Measurements from ENCODE around the gene ROBO2. TPM values are rescaled to one million over a fixed set of nuclear protein-coding genes. Genes with fewer than 3 reads are reported as not detected.

Gene ROBO2
- total and polyA plus RNA-seq, 2 experiments from 2014 or later = 1.5 to 7.8 TPM

GRCh38 chr3:77421916-77422315 is 382.0 kb downstream of the ROBO2 start:
- H3K27ac ChIP-seq (ENCODE audit: low read depth) = no peak overlapping the region
- peaks cover 3% of the 10 kb centered on the region; the same call in 1 of the 2 replicates for H3K9me2 ChIP-seq (ENCODE audit: insufficient read depth)
- TF ChIP-seq EZH2phosphoT487 (IDR thresholded peaks at IDR 0.05; ENCODE audit: unreplicated experiment) = no peak
- no peak for TF ChIP-seq POLR2AphosphoS5 (IDR thresholded peaks at IDR 0.05; ENCODE audit: low read depth)
- TF ChIP-seq EZH2 (IDR thresholded peaks at IDR 0.05; ENCODE audit: low read depth, unreplicated experiment) = no peak
- Mint-ChIP-seq H3K36me3 (ENCODE audit: low read depth) (no peaks in the 10 kb centered on the region), H3K27me3 (ENCODE audit: insufficient read depth, low read depth, poor library complexity) (no peaks in the 10 kb centered on the region), H3K27ac (no peak overlapping the region), H3K4me3 (no peak overlapping the region), H3K4me1 (peaks cover 8% of the 10 kb centered on the region), H3K9me3 (no peaks in the 10 kb centered on the region)
- no peak overlapping the region for H2AFZ ChIP-seq
- no peaks in the 10 kb centered on the region for H3K79me2 ChIP-seq (replicated peaks; ENCODE audit: insufficient read depth)
- H3K27me3 ChIP-seq (ENCODE audit: insufficient read depth) = no peaks in the 10 kb centered on the region
- no peaks in the 10 kb centered on the region for H3F3A ChIP-seq (replicated peaks; ENCODE audit: low read depth)
- no peaks in the 10 kb centered on the region for H3K36me3 ChIP-seq (ENCODE audit: insufficient read depth)
- no peak overlapping the region for H3K4me3 ChIP-seq
- H4K20me1 ChIP-seq (replicated peaks; ENCODE audit: insufficient read depth) = no peaks in the 10 kb centered on the region
- ATAC-seq = no peak
- peaks cover 21% of the 10 kb centered on the region for H3K4me1 ChIP-seq (ENCODE audit: insufficient read depth)
- no peak for DNase-seq (ENCODE audit: low spot score)
- H3K4me2 ChIP-seq = no peak overlapping the region

GRCh38 chr3:77426531-77426930 is 386.6 kb downstream of the ROBO2 start:
- Histone ChIP-seq H3F3A (replicated peaks; ENCODE audit: low read depth) (no peaks in the 10 kb centered on the region), H3K27ac (ENCODE audit: low read depth) (no peak overlapping the region), H3K27me3 (ENCODE audit: insufficient read depth) (no peaks in the 10 kb centered on the region), H3K4me2 (no peak overlapping the region), H3K36me3 (ENCODE audit: insufficient read depth) (no peaks in the 10 kb centered on the region), H3K79me2 (replicated peaks; ENCODE audit: insufficient read depth) (no peaks in the 10 kb centered on the region), H2AFZ (no peak overlapping the region), H3K4me3 (no peak overlapping the region), H4K20me1 (replicated peaks; ENCODE audit: insufficient read depth) (no peaks in the 10 kb centered on the region), H3K9me2 (ENCODE audit: insufficient read depth) (peaks cover 6% of the 10 kb centered on the region), H3K4me1 (ENCODE audit: insufficient read depth) (no peaks in the 10 kb centered on the region)
- Mint-ChIP-seq H3K4me1 (peaks cover 5% of the 10 kb centered on the region; the same call in 2 of the 3 replicates), H3K9me3 (no peaks in the 10 kb centered on the region), H3K36me3 (ENCODE audit: low read depth) (no peaks in the 10 kb centered on the region), H3K27me3 (ENCODE audit: insufficient read depth, low read depth, poor library complexity) (no peaks in the 10 kb centered on the region), H3K27ac (no peak overlapping the region; the same call in 1 of the 2 replicates), H3K4me3 (no peak overlapping the region)
- no peak for TF ChIP-seq CREB1 (CRISPR knock-in tag; IDR thresholded peaks at IDR 0.05; ENCODE audit: low read depth)
- TF ChIP-seq ZNF114 (CRISPR knock-in tag; IDR thresholded peaks at IDR 0.05) = no peak
- TF ChIP-seq, protein P1, sequence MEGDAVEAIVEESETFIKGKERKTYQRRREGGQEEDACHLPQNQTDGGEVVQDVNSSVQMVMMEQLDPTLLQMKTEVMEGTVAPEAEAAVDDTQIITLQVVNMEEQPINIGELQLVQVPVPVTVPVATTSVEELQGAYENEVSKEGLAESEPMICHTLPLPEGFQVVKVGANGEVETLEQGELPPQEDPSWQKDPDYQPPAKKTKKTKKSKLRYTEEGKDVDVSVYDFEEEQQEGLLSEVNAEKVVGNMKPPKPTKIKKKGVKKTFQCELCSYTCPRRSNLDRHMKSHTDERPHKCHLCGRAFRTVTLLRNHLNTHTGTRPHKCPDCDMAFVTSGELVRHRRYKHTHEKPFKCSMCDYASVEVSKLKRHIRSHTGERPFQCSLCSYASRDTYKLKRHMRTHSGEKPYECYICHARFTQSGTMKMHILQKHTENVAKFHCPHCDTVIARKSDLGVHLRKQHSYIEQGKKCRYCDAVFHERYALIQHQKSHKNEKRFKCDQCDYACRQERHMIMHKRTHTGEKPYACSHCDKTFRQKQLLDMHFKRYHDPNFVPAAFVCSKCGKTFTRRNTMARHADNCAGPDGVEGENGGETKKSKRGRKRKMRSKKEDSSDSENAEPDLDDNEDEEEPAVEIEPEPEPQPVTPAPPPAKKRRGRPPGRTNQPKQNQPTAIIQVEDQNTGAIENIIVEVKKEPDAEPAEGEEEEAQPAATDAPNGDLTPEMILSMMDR (conservative IDR thresholded peaks at IDR 0.05; ENCODE audit: low read depth in 2 of 2) = no peak
- no peak for TF ChIP-seq EZH2phosphoT487 (IDR thresholded peaks at IDR 0.05; ENCODE audit: unreplicated experiment)
- TF ChIP-seq ZNF331 (CRISPR knock-in tag; IDR thresholded peaks at IDR 0.05; ENCODE audit: low read depth) = no peak
- DNase-seq (ENCODE audit: low spot score) (no peak), ATAC-seq (no peak)

DNA sequence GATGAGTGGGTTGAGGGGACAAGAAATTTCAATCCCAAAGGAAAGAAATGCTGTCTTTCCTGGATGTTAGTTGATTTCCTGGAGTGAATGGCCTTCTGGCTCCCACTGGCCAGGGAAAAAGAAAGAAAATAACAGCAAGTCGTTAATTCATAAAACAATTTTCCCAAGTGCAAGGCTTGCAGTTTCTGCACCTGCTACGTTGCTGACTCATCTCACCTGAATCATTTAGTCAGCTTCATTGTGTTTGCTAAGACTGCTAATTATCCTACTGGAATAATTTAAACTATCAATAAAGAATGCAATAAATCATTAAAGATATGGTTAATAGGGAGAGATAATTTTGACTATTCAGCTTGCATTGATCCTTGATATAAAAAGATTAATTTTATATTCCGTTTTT is 387.6 kb downstream of the ROBO2 start:
- peaks cover 6% of the 10 kb centered on the region for H3K9me2 ChIP-seq (ENCODE audit: insufficient read depth)
- no peaks in the 10 kb centered on the region for H3K79me2 ChIP-seq (replicated peaks; ENCODE audit: insufficient read depth)
- H3K9me3 Mint-ChIP-seq = no peaks in the 10 kb centered on the region
- no peak overlapping the region for H3K4me2 ChIP-seq
- no peak for ATAC-seq
- no peak for DNase-seq (ENCODE audit: low spot score)
- H4K20me1 ChIP-seq (replicated peaks; ENCODE audit: insufficient read depth) = no peaks in the 10 kb centered on the region
- H3K36me3 ChIP-seq (ENCODE audit: insufficient read depth) = no peaks in the 10 kb centered on the region
- no peaks in the 10 kb centered on the region for H3K36me3 Mint-ChIP-seq (ENCODE audit: low read depth)
- no peak overlapping the region for H3K4me3 ChIP-seq
- H3K4me3 Mint-ChIP-seq = no peak overlapping the region
- peak overlapping the region; percentile 23 for H3K27ac Mint-ChIP-seq
- no peaks in the 10 kb centered on the region for H3F3A ChIP-seq (replicated peaks; ENCODE audit: low read depth)
- H3K27me3 ChIP-seq (ENCODE audit: insufficient read depth) = no peaks in the 10 kb centered on the region
- H3K4me1 Mint-ChIP-seq = peaks cover 5% of the 10 kb centered on the region; the same call in 2 of the 3 replicates
- no peaks in the 10 kb centered on the region for H3K4me1 ChIP-seq (ENCODE audit: insufficient read depth)
- H2AFZ ChIP-seq = no peak overlapping the region
- H3K27ac ChIP-seq (ENCODE audit: low read depth) = no peak overlapping the region
- no peaks in the 10 kb centered on the region for H3K27me3 Mint-ChIP-seq (ENCODE audit: insufficient read depth, low read depth, poor library complexity)
- TF ChIP-seq POLR2AphosphoS5 (IDR thresholded peaks at IDR 0.05; ENCODE audit: low read depth) = no peak
- TF ChIP-seq REST (IDR thresholded peaks at IDR 0.05; ENCODE audit: unreplicated experiment) = no peak
- no peak for TF ChIP-seq ZNF114 (CRISPR knock-in tag; IDR thresholded peaks at IDR 0.05)
- no peak for TF ChIP-seq NANOG (IDR thresholded peaks at IDR 0.05; ENCODE audit: borderline replicate concordance)
- TF ChIP-seq, protein P1 (conservative IDR thresholded peaks at IDR 0.05; ENCODE audit: low read depth in 2 of 2) = no peak
- no peak for TF ChIP-seq JUNB (IDR thresholded peaks at IDR 0.05; ENCODE audit: unreplicated experiment)
- TF ChIP-seq EZH2phosphoT487 (IDR thresholded peaks at IDR 0.05; ENCODE audit: unreplicated experiment) = no peak
- no peak for TF ChIP-seq CREB1 (CRISPR knock-in tag; IDR thresholded peaks at IDR 0.05; ENCODE audit: low read depth)
